Activated T-cell treated with anti-CD3 and anti-CD28 coated beads for 4 hours (primary cell): ENCODE results near the gene STAG1.
"Not testable (repeated sequence)": the region's sequence is repeated elsewhere in the genome, so short reads cannot be mapped to it uniquely, and the experiment has no call there.

Experiments used
- DNase-seq: peaks from one replicate; pipeline ENCODE4 v3.0.0-alpha.2; 2020

STAG1 gene

GRCh38 chr3:136642711-136643110, 109.5 kb downstream of the STAG1 start:
- no peak for DNase-seq

- DNase-seq = no peak
Measured at GRCh38 chr3:136639069-136639468, 113.1 kb downstream of the STAG1 start.

- no peak for DNase-seq
Measured at GRCh38 chr3:136637176-136637575, 115.0 kb downstream of the STAG1 start.

GRCh38 chr3:136634821-136635220, 117.4 kb downstream of the STAG1 start:
- no peak for DNase-seq

GRCh38 chr3:136632625-136633081, 119.5 kb downstream of the STAG1 start:
- DNase-seq = no peak

GRCh38 chr3:136631424-136631823, 120.8 kb downstream of the STAG1 start:
- no peak for DNase-seq

GRCh38 chr3:136630915-136631314, 121.3 kb downstream of the STAG1 start:
- DNase-seq = no peak

GRCh38 chr3:136626493-136626892, 125.7 kb downstream of the STAG1 start:
- no peak for DNase-seq

- DNase-seq = no peak
Measured at GRCh38 chr3:136624894-136625815, 127.0 kb downstream of the STAG1 start.

GRCh38 chr3:136624371-136624770, 127.8 kb downstream of the STAG1 start:
- DNase-seq = no peak

- DNase-seq = no peak
Measured at GRCh38 chr3:136621628-136622027, 130.6 kb downstream of the STAG1 start.

GRCh38 chr3:136620436-136620835, 131.7 kb downstream of the STAG1 start:
- no peak for DNase-seq

- not testable (repeated sequence) for DNase-seq
Measured at GRCh38 chr3:136617969-136618525, 134.1 kb downstream of the STAG1 start.

GRCh38 chr3:136617198-136617597, 135.0 kb downstream of the STAG1 start:
- DNase-seq = no peak

- no peak for DNase-seq
Measured at GRCh38 chr3:136612512-136612911, 139.7 kb downstream of the STAG1 start.

- DNase-seq = no peak
Measured at GRCh38 chr3:136606990-136607389, 145.2 kb downstream of the STAG1 start.

GRCh38 chr3:136606216-136606615, 146.0 kb downstream of the STAG1 start:
- not testable (repeated sequence) for DNase-seq

GRCh38 chr3:136604961-136605360, 147.2 kb downstream of the STAG1 start:
- no peak for DNase-seq

GRCh38 chr3:136602818-136603217, 149.4 kb downstream of the STAG1 start:
- no peak for DNase-seq

GRCh38 chr3:136595913-136596697, 156.1 kb downstream of the STAG1 start:
- no peak for DNase-seq

- no peak for DNase-seq
Measured at GRCh38 chr3:136586580-136586979, 165.6 kb downstream of the STAG1 start.

- no peak for DNase-seq
Measured at GRCh38 chr3:136584728-136585127, 167.4 kb downstream of the STAG1 start.

GRCh38 chr3:136583823-136584222, 168.4 kb downstream of the STAG1 start:
- DNase-seq = no peak
